HG03095 (cell line): ENCODE results near the gene DERL3.

Experiments used
- ATAC-seq: cut with Tn5 transposase; IDR thresholded peaks from one replicate; pipeline ENCODE4 v1.9.1; 2021; ENCODE audit warnings: moderate library complexity; ENCODE audit not compliant: unreplicated experiment

Gene DERL3

DNA sequence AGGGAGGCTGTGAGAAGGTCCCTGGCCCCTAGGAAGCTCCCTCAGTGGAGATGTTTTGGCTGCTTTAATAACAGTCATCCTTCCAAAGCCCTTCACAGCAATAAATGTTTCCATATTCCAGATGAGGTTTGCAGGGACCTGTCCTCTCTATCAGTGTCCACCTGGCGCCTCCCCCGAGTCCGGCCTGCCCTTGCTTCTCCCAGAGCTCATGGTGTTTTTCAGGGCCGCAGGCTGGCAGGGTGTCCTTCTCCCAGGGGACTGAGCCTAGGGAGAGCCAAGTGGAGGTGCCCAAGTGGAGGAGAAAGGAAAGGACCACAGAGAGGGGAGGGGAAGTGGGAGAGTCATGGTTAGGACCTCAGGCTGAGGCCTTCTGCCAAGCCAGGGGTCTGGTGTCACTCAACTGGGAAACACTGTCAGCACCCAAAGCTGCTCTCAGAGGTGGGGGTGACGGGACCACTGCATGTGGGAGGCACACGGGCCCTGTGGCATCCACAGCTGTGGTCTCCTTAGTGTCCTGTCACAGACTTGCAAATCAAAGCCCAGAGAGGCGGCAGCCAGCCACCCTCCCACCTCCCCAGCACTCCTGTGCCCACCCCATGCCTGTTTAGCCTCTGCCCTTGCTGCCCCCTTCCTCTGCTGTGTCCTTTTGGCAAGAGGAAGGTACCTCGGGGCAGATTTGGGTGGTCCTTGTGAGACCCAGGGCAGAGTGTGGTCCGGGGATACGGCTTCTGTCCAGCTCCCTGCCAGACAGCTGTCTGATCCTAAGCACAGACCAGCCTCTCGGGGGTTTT is 6.4 kb downstream of the DERL3 start:
- ATAC-seq, result no peak

- no peak for ATAC-seq
These were observed 7.0 kb downstream of the DERL3 start for GRCh38 chr22:23831781-23832180.

- no peak for ATAC-seq
These were observed 7.5 kb downstream of the DERL3 start for GRCh38 chr22:23831261-23831660.

DNA sequence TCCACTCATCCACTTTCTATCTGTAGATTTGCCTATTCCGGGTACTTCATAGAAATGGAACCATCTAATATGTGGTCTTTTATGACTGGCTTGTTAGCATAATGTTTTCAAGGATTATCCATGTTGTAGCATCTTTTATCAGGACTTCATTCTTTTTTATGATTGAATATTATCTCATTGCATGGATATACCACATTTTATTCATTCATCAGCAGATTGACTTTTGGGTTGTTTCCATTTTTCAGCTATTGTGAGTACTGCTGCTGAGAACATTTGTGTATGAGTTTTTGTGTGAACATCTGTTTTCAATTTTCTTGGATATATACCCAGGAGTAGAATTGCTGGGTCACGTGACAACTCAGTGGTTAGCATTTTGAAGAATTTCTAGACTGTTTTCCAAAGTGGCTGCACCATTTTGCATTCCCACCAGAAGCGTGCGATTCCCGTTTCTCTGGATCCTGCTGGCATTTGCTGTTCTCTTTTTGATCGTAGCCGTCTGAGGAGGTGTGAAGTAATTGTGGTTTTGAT is 8.9 kb downstream of the DERL3 start:
- no peak for ATAC-seq

GRCh38 chr22:23828800-23829680 is 9.8 kb downstream of the DERL3 start:
- ATAC-seq, result no peak

DNA sequence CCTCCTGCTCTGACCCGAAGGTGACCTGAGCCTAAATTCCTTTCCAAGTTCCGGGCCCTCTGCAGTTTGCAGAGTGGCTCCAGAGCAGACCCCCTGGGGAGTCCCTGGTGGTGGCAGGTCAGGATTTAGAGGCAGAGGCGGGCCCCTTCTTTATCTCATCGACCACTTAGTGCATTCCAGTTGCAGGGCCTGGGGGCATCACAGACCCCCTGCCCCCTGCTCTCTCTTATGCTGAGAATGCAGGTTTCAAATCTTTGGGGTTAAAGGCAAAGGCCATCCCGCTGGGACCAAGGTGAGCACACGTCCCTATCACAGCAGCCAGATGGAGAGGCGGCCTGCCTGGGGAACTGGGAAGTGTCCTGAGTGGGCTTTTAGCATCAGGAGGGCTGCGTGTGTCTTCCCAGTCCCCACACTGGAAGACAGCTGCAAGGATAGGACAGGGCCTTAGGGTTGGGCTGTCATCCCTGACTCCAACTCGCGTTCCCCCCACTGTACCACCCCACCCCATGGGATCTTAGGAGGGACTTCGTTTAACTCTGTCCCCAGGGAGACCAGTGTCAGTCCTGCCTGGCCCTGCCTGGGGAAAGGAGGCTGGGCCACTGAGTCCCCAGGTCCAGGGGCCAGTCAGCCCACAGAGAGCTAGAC is 11.3 kb downstream of the DERL3 start:
- ATAC-seq, result no peak

- ATAC-seq, result no peak
These were observed 12.1 kb downstream of the DERL3 start for GRCh38 chr22:23826510-23827350.

DNA sequence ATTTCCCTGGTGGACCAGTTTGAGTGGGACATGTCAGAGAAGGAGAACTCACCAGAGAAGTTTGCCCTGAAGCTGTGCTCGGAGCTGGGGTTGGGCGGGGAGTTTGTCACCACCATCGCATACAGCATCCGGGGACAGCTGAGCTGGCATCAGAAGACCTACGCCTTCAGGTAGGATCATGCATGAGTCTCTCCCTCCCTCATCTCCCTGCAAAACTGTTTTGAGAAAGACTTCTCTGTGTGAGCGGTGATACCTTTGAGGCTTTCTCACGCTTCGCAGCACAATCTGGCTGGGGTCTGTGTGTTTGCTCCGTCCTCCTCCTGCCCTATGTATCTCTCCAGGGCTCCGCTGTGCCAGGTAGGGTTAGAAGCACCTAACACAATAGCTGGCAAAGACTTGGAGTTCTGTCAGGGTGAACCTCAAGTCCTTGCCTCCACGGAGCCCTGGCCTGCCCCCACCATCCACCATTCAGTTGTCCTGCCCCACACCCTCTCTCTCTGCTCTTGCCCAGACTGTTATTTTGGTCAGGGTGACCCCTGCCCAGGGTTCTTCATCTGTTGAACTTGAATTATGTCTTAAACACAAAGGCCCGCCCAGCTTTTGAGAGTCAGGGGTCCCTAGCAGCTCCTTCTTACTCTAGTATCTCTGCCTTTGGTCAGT is 13.4 kb downstream of the DERL3 start:
- no peak for ATAC-seq

GRCh38 chr22:23824476-23825245 is 14.1 kb downstream of the DERL3 start:
- ATAC-seq, result no peak

DNA sequence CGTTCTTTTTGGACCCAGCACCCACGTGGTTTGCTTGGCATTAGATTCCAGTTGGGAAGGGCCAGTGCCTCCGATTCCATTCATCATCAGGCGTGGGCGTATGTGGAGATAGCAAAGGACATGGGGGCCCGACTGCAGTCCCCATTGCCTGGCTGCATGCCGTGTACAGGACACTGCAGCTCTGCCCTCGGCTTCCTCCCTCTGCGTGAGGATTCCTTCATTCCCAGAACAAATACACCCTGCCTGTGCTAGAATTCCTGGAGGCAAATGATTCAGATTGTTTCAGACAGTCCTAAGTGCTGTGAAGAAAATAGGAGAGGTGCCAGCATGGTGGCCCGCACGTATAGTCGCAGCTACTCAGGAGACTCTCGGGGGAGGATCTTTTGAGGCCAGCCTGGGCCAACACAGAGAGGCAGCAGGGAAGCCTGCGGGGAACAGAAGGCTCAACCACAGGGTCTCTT is 15.4 kb downstream of the DERL3 start:
- ATAC-seq, result no peak

DNA sequence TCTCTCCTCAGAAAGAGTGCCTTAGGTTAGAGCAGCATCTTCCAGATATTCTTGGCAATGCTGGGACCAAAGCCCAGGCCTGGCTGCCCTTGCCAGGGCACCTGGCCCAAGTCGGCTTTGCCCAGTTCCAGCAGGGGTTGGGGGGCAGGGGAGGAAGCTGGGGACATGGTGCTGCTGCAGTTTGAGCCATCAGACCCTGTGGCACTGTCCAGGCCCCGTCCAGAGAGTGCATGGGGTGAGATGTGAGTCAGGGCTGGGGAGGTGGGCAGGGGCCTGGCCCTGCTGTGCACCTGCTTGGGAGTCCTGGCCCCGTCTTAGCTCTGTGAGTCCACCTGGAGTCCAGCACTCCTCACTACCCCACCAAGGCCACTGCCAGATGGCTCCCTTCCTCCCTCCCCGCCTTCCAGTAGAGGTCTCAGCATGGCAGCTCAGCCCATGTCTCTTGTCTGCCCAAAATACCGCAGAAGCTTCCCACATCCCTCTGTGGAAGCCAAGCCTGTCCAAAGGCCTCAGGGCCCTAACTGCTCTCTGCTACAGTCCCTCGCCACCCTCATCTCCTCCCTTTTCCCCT is 16.6 kb downstream of the DERL3 start:
- no peak for ATAC-seq

DNA sequence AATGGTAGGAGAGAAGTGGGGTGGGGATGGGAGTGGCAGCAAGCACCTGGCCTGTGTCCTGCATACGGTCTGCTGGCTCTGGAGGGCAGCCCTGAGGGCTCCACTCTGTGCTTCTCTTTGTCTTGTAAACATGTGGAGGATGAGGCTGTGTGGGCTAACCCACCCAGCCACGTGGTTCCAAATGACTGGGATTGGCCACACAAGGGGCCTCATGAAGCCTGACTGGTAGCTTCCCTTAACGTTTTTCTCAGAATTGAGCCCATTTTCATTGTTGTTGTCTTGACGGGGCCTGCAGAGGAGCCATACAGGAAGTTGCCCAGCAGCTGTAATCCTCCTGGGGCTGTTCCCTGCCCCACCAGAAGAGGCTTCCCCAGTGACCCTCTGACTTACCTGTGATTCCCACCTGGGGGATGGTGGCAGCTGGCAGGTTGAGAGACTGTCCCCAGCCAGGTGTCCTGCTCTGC is 18.0 kb downstream of the DERL3 start:
- ATAC-seq, result no peak

- ATAC-seq, result no peak
These were observed 20.3 kb downstream of the DERL3 start for GRCh38 chr22:23818541-23818940.

DNA sequence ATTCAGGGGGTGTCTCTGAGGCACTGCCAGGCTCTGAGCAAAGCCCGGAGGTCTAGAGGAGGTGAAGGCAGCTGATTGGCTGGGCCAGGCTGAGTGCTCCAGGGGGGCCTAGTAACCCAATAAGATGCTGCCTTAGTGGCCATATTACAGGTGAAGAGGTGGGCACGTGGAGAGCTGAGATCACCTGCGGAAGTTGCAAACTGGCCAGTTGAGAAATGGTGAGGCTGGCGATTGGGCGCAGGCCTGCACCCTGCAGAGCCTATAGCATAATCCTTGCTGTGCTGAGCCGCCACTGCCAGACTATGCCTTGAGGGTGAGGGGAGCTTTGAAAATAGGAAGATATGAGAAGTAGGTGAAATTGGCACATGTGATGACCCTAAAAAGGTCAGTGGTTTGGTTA is 21.7 kb downstream of the DERL3 start:
- ATAC-seq, result no peak

DNA sequence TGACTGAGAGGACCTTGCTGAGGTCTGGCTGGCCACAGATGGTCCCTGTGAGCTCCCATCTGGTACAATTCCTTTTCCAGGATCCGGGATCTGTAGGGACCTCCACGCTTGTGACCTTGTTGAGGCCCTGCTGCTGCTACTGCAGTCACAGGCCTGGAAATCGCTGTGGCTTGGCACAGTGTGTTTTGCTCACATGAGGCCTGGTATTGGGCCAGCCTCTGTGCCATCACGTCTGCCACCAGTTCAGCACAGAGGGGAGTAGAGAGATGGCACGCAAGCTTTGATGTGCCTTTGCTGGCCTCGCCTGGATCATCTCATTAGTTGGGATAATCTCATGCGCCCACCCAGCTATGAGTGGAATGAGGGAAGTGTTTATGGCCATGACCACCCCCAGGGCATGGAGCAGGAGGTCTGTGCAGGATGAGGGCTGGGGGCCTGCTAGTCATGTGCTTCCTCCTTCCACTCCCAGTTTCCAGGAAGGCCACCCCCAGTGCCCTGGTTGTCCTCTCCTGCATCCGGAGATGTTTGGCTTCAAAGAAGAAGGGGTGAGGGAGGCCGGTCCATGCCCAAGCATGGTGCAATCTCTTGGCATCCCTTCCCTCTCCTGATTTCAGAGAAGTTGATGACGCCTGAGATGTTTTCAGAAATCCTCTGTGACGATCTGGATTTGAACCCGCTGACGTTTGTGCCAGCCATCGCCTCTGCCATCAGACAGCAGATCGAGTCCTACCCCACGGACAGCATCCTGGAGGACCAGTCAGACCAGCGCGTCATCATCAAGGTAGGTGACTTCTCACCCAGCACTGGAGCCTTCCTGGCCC is 22.4 kb downstream of the DERL3 start:
- ATAC-seq, result no peak

DNA sequence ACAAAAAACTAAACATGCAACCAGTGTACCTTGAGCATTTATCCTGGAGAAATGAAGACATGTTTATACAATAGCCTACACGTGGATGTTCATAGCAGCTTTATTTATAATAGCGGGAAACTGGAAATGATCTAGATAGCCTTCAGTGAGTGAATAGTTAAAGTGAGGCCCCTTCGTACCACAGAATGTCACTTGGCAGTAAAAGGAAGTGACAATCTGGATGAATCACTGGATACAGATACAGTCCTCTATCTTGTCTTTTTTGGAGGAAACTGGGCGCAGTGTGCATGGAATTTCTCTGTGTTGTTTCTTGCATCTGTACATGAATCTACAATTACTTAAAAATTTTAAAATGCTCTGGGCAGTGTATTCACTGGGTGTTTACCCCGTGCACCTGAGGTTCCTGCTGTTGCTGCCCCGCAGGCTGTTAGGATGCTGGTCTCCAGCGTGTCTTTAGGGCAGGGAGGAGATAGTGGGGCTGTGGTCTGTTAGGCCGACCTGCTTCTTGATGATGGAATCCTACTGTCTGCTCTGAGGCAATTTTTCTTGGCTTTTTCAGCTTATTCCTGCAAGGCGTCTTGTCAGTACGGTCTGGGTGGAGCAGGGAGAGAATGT is 23.2 kb downstream of the DERL3 start:
- no peak for ATAC-seq

DNA sequence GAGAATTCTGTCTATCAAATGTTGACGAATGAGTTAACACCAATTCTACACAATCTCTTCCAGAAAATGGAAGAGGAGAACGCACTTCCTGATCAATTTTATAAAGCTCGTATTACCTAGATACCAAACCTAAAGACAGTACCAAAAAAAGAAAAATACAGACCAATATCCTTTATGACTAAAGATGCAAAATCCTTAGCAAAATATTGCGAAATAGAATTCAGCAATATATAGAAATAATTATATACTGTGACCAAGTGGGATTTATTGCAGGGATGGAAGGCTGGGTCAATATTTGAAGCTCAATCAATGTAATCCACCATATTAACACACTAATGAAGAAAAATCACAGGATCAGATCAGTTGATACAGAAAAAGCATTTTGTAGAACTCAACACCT is 26.4 kb downstream of the DERL3 start:
- ATAC-seq, result no peak
